Measurements from ENCODE around the gene CD93. TPM values are rescaled to one million over a fixed set of nuclear protein-coding genes. Genes with fewer than 3 reads are reported as not detected.

The CD93 gene
- total and polyA plus RNA-seq, 4 donors, result 1.5 to 16.0 (median 11.9) TPM

GRCh38 chr20:23063581-23063980 lies 22.5 kb downstream of the CD93 start:
- Histone ChIP-seq H3K27ac (ENCODE audit: low read depth in 1 of 2, low read length in 2 of 2) (no peak overlapping the region), H3K36me3 (ENCODE audit: control insufficient read depth in 4 of 4, insufficient read depth in 3 of 4, low read depth in 1 of 4, low read length in 3 of 4) (no peaks in the 10 kb centered on the region), H3K9me3 (ENCODE audit: control insufficient read depth in 4 of 4, low read length in 3 of 4) (no peaks in the 10 kb centered on the region), H3K9ac (ENCODE audit: low read depth in 1 of 2, low read length in 2 of 2) (no peak overlapping the region), H3K4me3 (ENCODE audit: low read depth in 1 of 3, low read length in 3 of 3) (no peak overlapping the region), H3K27me3 (ENCODE audit: control insufficient read depth in 4 of 4, insufficient read depth in 4 of 4, low read length in 3 of 4) (peaks cover 0 to 2% (median 0%) of the 10 kb centered on the region in 4 donors), H3K4me1 (ENCODE audit: control insufficient read depth in 4 of 4, insufficient read depth in 4 of 4, low read length in 3 of 4) (no peaks in the 10 kb centered on the region)
- DNase-seq (ENCODE audit: low spot score), result no peak
- TF ChIP-seq RAD21 (IDR thresholded peaks at IDR 0.05) (no peak), SP1 (IDR thresholded peaks at IDR 0.05) (no peak), HNF4G (IDR thresholded peaks at IDR 0.05) (no peak), CTCF (IDR thresholded peaks at IDR 0.05; ENCODE audit: low read depth, low read length, missing input control) (no peak), YY1 (IDR thresholded peaks at IDR 0.05) (no peak), RXRA (IDR thresholded peaks at IDR 0.05) (no peak), JUND (IDR thresholded peaks at IDR 0.05) (no peak), REST (IDR thresholded peaks at IDR 0.05) (no peak), NR2F2 (IDR thresholded peaks at IDR 0.05) (no peak), EGR1 (IDR thresholded peaks at IDR 0.05; ENCODE audit: low read depth in 2 of 2) (no peak), HNF4A (conservative IDR thresholded peaks at IDR 0.05) (no peak), GABPA (IDR thresholded peaks at IDR 0.05 in 1 of 2, conservative IDR thresholded peaks at IDR 0.05 in 1 of 2) (no peak), FOXA1 (IDR thresholded peaks at IDR 0.05) (no peak), FOXA2 (IDR thresholded peaks at IDR 0.05) (no peak), ATF3 (IDR thresholded peaks at IDR 0.05) (no peak), MAX (IDR thresholded peaks at IDR 0.05) (no peak), ZBTB33 (IDR thresholded peaks at IDR 0.05) (no peak), TAF1 (conservative IDR thresholded peaks at IDR 0.05) (no peak)
- WGBS, result 55% methylated on average over 2 of the region's 2 CpGs
